Islet precursor cell (in vitro differentiated cells): ENCODE measurements around the gene CLEC16A.

Experiments
- DNase-seq: peaks from one replicate; pipeline ENCODE4 v3.0.0-alpha.2; 2018

Gene CLEC16A

DNA sequence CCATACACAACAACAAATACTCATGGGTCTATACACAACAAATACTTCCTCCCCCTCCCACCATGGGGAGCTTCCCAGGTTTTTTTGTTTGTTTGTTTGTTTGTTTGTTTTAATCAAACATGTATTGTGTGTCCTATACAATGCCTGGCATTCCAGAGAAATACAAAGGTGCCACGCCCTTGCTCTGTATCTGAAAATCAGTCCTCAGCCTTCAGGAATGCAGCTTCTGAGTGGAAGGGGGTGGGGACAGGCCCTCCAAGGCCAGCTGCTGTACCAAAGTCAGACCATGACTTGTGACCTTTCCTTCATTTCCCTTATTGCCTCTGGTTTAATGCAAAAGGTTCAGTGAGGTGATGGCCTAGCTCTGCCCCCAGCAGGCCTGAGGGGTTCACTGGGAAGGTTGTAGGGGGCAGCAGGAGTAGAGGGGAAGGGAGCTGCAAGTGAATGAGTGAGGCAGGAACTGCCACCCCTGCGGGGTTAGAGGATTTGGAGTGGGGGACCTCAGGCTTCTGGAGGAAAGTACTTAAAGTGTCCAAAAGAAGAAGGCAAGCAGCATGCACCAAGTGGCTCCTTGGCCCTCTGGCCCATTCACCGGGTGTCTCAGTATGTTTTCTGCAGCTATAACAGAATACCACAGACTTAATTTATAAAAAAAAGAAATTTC, 105.2 kb downstream of the CLEC16A start:
- DNase-seq = peak; percentile 77

DNA sequence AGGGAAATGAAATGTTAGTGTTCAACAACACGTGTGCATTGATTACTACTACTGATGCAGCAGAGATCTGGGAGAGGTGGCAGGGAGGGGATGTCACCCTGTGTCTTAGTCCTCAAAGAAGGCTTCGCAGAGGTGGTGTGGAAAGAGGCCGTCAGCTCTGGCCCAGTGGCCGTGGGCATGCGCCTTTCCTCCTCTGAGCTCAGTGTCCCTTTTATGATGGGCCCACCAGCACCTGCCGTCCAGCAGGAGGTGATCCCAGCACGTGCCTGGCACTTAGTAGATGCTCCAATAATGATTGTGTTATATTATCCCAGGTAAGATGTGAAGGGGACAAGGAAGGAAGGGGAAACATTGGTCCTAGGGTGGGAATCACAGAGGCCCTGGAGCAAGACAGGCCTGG, 106.2 kb downstream of the CLEC16A start:
- DNase-seq = no peak

DNA sequence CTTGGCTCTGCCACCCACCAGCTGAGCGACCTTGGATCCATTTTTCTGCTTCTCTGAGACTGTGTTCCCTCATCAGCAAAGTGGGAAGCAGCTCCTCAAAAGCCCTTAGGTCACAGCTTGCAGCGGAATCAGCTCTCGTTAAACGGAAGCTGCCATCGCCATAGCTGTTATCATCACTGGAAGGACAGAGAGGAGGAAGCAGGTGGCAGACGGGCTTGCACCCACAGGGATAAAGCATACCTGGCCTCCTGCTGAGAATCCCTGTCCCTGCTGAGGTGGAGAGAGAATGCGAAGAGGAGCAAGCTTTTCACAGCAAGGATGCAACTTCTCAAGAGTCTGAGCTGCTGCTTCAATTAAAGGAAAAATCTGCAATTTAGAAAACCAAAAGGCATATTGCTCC, 106.6 kb downstream of the CLEC16A start:
- no peak for DNase-seq

DNA sequence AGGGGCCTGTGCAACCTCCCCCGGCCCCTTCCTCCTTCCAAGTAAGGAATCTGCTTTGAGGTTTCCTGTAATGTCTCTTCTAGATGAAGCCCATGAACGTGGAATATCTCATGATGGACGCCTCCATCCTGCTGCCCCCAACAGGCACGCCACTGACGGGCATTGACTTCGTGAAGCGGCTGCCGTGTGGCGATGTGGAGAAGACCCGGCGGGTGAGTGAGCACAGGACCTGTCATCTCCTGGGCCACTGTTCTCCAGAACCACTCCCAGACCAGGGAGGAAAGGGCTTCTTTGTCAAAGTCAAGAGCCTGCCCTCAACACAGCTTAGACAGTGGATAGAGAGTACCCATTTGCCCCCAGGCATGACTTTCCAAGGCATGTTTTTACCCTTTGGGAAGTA, 107.1 kb downstream of the CLEC16A start:
- no peak for DNase-seq

DNA sequence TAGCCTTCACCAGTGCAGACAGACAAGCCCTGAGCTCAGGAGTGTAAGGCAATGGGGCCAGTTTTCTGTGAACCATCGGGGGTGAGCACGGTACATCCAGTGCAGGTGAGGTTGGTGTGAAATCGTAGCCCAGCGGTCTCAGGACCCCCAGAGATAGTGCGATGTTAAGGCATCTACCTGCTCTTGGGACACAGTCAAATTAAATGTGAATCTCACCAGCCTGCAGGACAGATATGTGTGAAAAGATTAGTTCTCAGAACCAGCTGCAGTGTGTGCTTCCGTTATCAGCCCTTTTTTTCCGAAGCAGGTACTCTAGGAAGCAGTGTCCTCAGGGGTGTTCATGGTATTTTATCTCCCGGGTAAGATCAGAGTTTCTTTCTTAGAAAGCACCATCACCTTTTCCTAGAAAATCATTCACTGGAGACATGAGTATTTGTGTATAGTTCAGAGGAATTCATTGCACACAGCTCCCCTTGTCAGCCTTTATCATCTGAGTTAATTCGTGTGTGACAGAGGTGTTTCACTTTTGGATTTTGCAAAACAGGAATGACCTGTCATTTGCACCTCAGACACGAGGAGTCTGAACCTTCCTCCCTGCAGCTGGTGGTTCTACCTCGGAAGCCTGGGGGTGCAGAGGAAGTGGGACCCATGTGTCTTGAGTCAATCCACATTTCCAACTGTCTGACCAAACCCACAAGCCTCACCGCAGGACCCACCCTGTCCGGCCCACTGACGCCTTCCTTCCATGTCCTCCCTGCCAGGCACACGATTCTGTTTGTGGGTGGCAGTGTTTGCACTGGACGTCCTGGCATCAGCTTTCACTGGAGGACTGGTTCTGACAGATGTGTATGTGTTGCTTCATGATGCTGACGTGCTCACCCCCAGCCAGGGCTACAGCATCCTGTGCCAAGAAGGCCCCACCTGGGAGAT, 107.8 kb downstream of the CLEC16A start:
- no peak for DNase-seq

DNA sequence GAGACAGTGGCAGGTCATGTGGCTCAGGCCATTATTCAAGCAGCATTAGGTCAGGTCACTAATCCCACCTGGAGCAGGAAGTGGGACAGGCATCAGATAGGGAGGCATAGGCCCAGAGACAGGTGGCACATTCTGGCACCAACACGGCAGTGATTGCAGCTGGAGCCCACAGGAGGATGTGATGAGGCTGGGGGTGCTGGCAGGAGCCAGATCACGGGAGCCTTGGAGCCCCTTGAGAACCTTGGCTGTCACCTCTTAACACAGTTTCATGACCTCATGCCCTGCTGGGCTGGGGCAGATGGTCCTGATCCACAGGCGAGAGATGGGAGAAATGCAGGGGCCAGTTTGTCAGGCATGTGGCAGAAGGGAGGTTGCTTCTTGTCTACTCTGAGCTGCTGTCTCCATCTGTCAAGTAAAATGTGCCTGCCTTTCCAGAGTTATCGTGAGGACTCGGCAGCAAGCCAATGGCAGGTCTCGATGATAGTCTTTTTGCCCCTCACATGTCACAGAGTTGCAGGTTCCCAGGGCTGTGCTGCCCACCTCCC, 109.6 kb downstream of the CLEC16A start:
- no peak for DNase-seq

DNA sequence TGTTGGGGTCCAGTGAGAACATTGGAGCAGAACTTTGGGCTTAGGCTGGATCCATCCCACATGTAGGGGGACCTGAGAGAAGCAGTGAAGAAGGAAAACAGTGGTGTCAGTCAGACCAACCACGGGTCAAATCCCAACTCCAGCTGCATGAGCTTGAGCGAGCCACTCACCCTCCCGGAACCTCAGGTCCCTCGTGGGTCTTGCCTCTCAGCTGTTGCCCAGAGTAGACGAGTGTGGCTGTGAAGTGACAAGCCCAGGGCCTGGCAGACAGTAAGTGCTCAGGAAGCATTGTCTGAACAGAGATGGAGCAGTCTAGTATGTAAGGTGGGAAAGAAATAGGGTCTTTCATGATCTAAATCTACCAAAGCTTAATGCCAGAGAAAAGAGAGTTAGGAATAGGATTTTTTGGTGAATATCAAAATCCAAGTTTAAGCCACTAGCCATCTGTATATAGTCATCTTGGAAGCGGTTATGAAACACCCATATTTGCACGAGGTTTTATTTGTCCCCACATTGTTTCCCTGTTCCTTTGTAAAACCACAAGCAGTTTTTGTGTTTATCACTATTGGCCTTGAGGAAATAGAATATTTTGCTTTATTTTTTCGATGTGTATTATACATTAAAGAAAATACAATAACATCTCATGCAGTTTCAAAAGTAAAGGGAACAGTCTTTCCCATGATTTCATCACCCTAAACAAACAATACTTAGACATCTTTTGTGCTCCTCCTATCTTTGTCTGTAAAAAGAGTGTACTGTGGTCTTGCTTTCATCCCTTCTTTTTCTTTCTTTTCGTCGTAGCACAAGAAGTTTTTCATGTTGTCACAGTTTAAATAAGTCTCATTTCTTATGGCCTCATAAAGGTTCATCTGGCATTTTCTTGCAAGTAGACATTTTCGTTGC, 112.0 kb downstream of the CLEC16A start:
- no peak for DNase-seq

DNA sequence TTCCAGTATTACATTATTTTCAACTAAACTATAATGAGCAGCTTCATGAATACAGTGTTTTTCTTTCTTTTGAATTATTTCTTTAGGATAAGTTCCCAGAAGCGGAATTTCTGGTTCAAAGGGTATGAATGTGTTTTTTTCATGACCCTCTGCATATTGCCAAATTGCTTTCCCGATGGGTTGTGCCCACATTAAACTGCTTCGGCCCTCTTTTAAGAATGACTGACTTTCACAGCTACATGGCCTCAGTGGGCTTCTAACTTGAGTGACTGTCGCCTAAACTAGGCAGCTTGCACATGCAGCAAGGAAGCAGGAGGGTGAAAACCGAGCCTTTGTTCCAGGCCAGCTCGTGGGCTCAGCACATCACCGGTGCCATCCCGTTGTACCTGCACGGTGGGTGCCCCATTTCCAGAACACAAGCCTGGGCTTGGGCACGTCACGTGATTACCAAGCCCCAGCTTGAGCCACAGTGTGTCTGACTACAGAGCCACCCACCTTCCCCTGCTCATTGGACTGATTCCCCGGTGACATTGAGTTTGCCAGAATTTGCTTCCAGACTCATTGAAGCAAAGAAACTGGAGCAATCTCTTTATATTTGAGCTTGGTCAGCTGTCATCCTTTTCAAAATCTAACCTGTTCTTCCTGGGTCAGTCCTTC, 112.8 kb downstream of the CLEC16A start:
- no peak for DNase-seq

DNA sequence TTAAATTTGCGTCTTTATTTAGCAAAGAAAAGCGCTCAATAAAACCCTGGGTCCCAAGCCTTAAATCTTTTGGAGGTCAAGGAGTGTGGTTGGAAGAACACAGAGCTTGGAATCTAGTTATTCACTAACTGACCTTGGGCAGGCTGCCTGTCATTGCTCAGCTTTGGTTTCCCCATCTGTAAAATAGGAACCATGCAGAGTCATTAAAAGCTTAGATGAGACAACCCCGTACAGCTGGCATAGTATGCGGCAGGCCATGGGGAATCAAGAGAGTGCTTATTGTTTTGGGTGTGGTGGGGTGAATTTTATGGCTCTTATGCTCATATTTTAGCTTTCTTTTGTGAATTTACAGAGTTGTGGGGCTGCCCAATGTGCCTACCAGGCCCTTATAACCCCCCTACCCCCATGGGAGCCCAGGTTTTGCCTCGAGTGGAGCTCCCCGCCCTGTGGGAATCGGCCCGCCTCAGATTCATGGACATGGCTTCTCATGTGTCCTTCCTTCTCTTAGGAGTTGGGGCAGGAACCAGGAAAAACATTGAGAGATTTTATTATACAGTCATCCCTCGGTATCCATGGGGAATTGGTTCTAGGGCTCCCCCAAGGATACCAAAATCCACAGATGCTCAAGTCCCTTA, 113.5 kb downstream of the CLEC16A start:
- no peak for DNase-seq

DNA sequence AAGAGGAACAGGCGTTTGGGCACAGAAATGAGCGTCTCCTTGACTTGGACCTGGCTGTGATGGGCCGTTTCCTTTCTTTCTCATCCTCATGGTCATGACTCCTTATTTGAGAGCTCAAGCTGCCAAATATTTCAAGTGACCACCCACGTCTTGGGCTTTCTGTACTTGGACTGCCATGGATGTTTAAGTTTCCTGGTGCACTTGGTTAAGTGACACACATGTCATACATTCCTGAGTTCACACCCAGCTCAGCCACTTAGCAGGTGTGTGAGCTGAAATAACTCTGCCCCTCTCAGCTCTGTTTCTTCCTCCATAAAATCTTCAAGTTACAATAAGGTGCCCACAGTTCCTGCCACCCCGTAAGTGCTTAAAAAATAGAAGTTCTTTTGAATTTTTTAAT, 114.5 kb downstream of the CLEC16A start:
- DNase-seq = no peak

DNA sequence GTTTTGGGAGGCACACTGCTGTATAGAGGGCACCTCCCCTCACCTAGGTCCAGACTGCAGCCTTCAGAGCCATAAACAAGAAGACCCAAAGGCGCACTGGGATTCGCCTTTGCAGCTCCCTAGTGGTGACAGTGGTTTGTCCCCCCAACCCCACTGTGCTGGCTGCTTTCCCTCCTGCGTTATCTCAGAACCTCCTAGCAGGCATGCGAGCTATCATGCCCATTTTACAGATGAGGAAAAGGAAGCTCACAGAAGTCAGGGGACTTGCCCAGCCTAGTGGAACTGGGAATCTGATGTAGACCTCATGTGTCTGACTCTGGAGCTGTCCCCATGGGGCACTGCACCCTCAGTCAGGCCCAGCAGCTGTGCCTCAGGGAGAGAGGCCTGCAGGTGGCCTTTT, 115.2 kb downstream of the CLEC16A start:
- no peak for DNase-seq

DNA sequence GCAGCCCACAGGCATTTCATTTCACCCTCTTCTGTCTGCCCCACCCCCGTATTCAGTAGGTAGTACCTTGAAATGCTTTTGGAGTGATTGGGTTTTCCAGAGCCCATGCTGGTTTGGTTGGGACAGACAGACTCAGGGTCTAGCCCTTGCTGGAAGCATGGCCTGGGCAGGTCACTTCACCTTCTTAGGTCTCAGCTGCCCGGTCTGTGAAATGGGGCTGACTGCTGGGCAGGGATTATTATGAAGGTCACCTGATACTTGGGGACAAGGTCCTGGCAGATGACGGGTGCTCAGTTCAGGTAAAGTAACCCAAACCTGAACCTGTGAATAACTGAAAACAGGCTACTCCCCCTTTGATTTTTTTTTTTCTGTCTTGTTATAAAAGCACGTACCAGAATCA, 116.0 kb downstream of the CLEC16A start:
- no peak for DNase-seq

DNA sequence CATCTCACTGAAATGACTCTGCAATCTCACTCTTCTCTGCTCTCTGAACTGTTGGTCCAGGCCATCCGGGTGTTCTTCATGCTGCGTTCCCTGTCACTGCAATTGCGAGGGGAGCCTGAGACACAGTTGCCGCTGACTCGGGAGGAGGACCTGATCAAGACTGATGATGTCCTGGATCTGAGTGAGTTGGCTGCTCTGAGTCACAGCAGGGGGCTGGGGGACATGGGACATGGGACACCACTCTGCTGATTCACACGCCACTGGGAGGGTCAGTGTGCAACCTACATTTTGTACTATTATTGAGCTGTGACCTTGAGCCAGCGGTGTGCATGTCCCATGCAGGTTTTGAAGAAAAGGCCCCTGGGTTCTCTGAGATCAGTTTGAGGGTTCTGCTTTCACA, 116.5 kb downstream of the CLEC16A start:
- no peak for DNase-seq

DNA sequence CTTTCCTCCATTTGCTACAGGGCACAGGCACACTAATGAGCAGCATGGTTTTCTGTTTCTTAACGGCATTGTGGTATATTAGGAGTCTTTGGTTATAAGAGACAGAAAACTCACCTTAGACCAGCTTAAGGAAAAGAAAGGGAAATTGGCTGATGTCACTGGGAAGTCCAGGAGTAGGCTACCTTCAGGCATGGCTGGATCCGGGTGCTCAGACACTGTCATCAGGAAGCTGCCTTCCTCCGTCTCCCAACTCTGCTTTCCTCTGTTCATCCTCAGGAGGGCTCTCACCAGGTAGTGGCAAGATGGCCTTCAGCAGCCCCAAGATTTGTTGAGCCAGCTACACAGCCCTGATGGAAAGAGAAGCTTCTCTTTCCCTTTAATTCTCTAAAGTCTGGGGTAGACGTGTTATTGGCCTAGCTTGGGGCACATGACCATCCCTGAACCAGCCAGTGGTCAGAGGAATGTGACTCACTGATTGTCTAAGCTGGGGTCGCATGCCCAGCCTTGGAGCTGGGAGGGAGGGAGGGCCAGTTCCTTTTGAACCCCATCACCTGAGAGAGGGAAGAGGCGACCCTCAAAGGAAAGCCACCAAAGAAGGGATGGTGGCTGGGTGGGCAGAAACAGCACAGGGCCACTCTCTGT, 117.4 kb downstream of the CLEC16A start:
- DNase-seq = no peak

DNA sequence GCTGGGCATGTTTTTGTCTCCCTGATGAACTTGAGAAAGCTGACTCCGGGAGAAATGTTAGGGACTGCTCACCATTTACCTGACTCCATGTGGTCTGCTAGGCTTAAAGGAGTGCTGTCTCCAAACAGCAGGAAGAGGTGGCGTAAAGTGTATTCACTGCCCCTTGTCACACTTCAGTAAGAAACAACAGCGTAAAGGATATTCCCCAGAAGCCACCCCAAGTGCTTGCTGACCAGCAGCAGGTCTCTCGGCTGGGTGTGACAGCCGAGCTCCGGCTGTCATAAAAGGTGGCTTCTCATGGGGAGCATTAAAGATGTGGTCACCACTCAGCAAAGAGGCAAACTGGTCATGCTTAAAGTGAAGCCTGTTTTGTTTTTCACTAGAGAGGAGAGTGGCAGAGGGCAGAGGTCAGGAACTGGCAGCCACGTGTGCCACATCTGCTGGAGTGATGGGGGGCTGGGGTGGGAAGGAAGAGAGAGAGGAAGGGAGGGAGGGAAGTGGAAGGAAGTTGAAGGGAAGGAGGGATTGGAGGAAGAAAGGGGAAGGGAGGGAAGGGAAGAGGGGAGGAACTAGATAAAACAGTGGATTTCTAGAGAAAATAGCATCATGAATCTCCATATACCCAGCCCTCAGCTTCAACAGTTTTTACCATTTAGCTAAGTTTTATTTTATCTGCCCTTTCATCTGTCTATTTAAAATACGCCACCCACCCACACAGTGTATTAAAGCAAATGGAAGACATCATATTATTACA, 119.3 kb downstream of the CLEC16A start:
- no peak for DNase-seq

DNA sequence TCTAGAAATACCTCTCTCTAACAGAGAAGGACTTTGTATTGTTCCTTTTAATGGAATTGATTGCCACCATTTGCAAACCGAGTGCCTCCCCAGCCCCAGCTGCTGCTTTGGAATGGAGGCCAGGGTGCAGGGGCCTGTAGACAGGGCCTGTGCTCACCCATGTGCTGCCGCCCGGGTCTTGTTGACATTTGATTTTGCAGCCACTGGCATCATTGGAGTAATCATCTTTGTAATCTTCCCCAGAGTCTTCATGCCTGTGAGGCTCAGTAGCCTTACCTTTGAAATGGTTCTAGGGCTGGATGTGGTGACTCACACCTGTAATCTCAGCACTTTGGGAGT, 119.8 kb downstream of the CLEC16A start:
- no peak for DNase-seq

DNA sequence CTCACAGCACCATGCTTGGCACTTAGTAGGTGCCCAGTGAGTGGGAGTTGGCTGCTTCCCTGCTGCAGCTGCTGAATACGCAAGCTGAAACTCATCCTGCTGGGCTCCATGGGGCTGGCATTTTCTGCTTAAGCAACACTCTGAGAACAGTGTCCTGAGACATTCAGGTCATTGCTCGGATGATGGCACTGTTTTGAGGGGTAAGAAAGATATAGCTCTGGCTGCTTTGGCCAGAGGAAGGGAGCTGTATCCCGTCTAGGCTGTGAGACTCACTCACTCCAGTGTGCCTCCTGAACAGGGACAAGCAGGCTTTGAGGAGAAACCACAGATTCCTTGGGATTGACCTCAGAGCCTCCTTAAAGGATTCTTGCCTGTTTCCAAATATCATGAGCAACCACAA, 120.5 kb downstream of the CLEC16A start:
- no peak for DNase-seq

DNA sequence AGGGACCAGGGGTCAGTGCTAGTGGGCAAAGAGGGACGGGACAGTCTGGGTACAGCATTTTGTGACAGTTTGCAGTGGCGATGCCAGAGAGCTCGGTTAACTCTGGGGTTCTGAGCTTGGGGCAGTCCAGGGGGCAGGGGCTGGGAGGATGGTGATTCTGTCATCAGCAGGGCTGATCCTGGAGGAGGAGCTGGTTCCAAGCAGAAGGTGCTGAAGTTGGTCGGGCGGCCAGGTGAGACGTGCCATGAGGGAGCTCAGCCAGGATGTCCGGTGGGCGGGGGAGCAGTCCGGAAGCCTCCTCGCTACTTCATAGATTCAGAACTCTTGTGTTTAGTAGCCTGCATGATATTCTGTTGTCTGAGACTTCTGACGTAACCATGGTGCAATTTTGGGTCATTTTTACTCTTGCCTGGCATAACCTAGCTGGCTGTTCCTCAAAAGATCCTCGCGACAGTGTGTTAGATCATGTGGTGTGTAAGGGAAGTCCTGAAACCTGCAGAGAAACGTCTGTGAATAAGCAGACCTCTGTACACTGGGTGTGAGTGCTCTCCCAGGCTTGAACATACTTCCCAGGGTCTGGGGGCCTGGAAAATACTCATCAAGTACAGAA, 122.0 kb downstream of the CLEC16A start:
- no peak for DNase-seq

DNA sequence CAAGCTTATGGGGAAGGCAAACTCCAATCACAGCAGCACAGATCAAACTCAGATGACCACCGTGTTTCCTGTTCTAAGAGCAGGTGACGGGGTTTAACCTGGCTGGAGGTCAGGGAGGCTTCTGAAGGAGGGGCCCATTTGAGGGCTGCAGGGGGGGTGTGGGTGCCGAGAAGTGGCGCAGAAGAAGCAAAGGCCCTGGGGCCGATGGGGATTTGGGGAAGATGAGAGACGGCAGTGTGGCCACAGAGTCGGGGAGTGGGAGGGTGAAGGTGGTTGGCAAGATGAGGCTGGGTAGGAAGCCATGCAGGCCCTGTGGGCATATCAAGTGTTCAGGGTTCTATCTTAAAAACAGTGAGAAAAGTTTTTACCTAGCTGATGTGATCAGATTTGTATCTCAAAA, 122.9 kb downstream of the CLEC16A start:
- DNase-seq = no peak

DNA sequence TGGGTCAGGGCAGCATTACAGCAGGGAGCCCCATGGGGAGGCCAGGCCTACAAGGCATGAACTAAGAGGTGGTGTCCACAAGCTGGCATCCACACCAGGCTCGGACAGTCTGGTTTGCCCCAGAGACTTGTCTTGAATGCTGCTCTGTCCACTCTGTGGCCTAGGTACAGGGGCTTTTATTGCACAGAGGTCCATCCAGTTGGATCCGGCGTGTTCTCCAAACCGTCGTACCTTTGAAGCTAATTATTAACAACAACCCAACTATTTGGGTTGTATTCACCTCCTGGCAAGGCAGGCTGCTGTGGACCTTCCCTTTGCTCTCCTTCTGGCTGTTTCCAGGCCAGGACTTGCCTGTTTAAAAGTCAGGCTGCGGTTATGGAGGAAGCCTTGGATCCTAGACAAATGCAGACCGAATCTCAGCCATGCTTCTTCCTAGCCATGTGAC, 123.4 kb downstream of the CLEC16A start:
- DNase-seq = no peak
